Thyroid gland (tissue), 4 donors: Measurements from ENCODE around the gene SESN3.

ENCODE experiments used
- POLR2A ChIP-seq, 2 donors: fragments of 450-650 bp; IDR thresholded peaks; one replicate each; pipeline ENCODE4 v1.6.1; 2017; ENCODE audit warnings: antibody characterized with exemption in 2 of 2, mild to moderate bottlenecking in 2 of 2, moderate library complexity in 1 of 2
- TF ChIP-seq, protein P1 (sequence below), 6 experiments: fragments of 200-600 bp in 3 of 6; fragments of 450-650 bp in 3 of 6; sonication (generic) in 3 of 6; IDR thresholded peaks; one replicate each; pipeline ENCODE4 v1.5.1; 2016 to 2019; ENCODE audit warnings: antibody characterized with exemption in 6 of 6, mild to moderate bottlenecking in 2 of 6, inconsistent platforms in 1 of 6, moderate library complexity in 1 of 6

GRCh38 chr11:95232666-95233065 is 1.7 kb upstream of the SESN3 start:
- TF ChIP-seq, protein P1, sequence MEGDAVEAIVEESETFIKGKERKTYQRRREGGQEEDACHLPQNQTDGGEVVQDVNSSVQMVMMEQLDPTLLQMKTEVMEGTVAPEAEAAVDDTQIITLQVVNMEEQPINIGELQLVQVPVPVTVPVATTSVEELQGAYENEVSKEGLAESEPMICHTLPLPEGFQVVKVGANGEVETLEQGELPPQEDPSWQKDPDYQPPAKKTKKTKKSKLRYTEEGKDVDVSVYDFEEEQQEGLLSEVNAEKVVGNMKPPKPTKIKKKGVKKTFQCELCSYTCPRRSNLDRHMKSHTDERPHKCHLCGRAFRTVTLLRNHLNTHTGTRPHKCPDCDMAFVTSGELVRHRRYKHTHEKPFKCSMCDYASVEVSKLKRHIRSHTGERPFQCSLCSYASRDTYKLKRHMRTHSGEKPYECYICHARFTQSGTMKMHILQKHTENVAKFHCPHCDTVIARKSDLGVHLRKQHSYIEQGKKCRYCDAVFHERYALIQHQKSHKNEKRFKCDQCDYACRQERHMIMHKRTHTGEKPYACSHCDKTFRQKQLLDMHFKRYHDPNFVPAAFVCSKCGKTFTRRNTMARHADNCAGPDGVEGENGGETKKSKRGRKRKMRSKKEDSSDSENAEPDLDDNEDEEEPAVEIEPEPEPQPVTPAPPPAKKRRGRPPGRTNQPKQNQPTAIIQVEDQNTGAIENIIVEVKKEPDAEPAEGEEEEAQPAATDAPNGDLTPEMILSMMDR (IDR thresholded peaks at IDR 0.05), result no peak
- no peak for TF ChIP-seq POLR2A (IDR thresholded peaks at IDR 0.05)
